ENCODE data around the gene TXNRD2. TPM values are rescaled to one million over a fixed set of nuclear protein-coding genes. Genes with fewer than 3 reads are reported as not detected.

Gene TXNRD2
- 10 to 100 TPM; 22.9 to 23.6 TPM for total RNA-seq

DNA sequence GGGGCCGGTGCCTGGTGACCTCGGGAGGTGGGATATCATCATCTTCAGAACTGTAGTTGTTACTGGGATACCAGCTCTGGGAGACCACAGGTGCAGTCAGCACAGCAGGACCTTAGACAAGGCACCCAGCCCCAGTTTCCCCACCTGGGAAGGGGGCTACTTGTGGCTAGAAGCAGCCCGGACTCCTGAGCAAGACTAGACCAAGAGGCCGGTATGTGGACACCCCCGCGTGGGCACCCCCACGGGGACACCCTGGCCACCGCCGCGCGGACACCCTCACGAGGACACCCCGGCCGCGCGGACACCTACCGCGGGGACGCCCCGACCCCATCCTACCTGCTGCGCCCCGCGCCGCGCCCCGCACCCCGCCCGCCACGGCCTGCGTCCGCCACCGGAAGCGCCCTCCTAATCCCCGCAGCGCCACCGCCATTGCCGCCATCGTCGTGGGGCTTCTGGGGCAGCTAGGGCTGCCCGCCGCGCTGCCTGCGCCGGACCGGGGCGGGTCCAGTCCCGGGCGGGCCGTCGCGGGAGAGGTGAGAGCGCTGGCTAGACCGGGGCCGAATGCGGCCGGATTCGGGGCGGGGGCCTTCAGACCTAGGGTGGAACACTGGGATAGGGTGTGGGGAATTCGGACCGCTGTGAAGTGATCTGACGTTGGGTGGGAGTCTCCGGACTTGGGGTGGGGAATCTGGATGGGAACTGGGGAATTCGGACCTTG lies at the start of gene TXNRD2, which contains the start of gene COMT:
TSS of gene TXNRD2 (minus strand) at position 454 of the 718 bp plus-strand sequence. CDS start at position 439, 15 bp downstream.
TSS of gene COMT (plus strand) at position 408 of the 718 bp plus-strand sequence. CDS start 20,755 bp downstream, outside the sequence.
- H3K27ac Mint-ChIP-seq, result peak within 1 kb of the TSS; percentile 93
- H3K4me3 Mint-ChIP-seq, result peak within 1 kb of the TSS; percentile 96
- peak; percentile 77 for DNase-seq
- H3K27me3 Mint-ChIP-seq (ENCODE audit: low read depth), result no peaks in the 10 kb centered on the region
- intact Hi-C loops (cut with micrococcal nuclease), result loop anchor here (1.0 to 2.0 kb wide), 3 partner anchors 50 to 511 kb away; partner anchors contain the start of genes GNB1L, HIRA and RTL10
- H3K4me1 Mint-ChIP-seq (ENCODE audit: low read depth), result peaks cover 29% of the 10 kb centered on the region
- peaks cover 20% of the 10 kb centered on the region for H3K36me3 Mint-ChIP-seq (ENCODE audit: low read depth)
- peaks cover 5% of the 10 kb centered on the region for H3K9me3 Mint-ChIP-seq
- CTCF ChIA-PET, result interaction anchor here (1.2 to 1.6 kb wide), 3 partner anchors 11 to 211 kb away, joined by 3 to 5 read pairs (median 4); no protein-coding TSS in a partner anchor

DNA sequence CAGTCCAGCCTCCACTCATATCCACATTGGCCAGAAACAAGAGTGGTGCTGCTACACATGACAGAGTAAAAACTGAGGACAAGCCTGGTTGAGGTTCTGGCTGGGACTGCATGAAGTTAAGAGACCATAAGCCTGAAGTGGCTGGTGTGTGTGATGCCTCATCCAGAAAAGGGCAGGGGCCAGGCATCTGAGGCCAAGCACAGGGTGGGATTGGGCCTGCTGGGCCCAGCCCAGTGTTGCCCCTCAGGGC lies 49.7 kb upstream of the TXNRD2 start:
- intact Hi-C loops (cut with micrococcal nuclease), result no loop called here
- Mint-ChIP-seq H3K4me1 (ENCODE audit: low read depth) (no peaks in the 10 kb centered on the region), H3K36me3 (ENCODE audit: low read depth) (no peaks in the 10 kb centered on the region), H3K27ac (no peak overlapping the region), H3K9me3 (no peaks in the 10 kb centered on the region), H3K4me3 (no peak overlapping the region), H3K27me3 (ENCODE audit: low read depth) (no peaks in the 10 kb centered on the region)
- CTCF ChIA-PET, result no interaction called here
- DNase-seq, result no peak

DNA sequence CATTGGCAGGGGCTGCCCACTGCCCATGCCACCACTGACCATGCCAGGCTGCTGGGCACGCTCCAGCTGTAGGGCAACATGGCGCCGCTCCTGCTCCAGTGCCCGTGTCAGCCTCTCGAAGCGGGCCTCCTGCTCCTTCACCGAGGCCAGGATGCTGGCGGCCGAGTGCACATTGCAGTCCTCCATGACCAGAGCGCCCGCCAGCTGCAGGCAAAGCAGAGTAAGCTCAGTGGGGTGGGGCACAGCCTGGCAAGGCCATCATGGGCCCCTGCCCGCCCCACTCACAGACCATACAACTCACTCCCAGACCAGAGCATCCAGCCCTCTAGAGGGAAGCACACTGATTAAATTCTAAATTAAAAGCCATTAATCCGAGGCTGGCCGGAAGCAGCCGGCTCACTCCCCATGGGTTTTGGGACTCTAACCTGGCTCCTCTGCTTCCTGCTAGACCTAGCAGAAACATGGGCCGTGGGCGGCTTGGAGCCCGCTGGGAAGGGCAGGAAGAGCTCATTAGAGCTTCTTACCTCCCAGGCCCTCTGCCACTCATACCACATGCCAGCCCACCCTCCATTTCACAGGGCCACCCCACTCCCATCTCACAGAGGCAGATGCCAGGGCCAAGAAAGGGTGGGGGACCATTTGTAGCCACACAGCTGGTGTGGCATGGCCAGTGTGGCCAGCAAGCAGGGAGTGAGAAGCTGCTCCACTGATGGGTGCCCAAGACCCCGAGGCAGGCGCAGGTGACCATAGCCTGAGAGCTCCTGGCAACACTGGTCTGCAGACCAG lies 49.2 kb upstream of the TXNRD2 start:
- CTCF ChIA-PET, result no interaction called here
- intact Hi-C loops (cut with micrococcal nuclease), result no loop called here
- Mint-ChIP-seq H3K4me1 (ENCODE audit: low read depth) (no peaks in the 10 kb centered on the region), H3K36me3 (ENCODE audit: low read depth) (no peaks in the 10 kb centered on the region), H3K27me3 (ENCODE audit: low read depth) (no peaks in the 10 kb centered on the region), H3K4me3 (no peak overlapping the region), H3K9me3 (no peaks in the 10 kb centered on the region), H3K27ac (no peak overlapping the region)
- no peak for DNase-seq

DNA sequence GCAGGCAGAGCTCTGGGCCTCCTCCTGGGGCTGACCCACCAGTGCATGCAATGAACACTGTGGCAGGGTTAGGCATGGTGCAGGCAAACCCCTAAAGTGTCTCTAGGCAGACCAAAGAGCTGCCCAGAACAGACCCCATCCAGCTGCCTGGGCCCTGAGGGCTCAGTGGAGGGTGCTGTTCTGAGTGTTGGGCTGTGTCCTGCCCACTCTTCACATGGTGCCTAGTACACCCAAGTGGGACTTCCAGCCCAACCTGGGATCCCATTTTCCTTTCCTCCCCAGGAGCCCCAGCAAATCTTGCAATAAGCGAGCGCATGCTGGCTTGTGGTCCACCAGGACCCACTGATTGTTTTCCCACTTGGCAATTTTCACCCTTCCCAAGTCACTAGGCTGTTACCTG lies 48.6 kb upstream of the TXNRD2 start:
- Mint-ChIP-seq H3K4me3 (no peak overlapping the region), H3K36me3 (ENCODE audit: low read depth) (no peaks in the 10 kb centered on the region), H3K4me1 (ENCODE audit: low read depth) (no peaks in the 10 kb centered on the region), H3K27me3 (ENCODE audit: low read depth) (no peaks in the 10 kb centered on the region), H3K9me3 (no peaks in the 10 kb centered on the region), H3K27ac (no peak overlapping the region)
- CTCF ChIA-PET, result no interaction called here
- intact Hi-C loops (cut with micrococcal nuclease), result no loop called here
- no peak for DNase-seq

DNA sequence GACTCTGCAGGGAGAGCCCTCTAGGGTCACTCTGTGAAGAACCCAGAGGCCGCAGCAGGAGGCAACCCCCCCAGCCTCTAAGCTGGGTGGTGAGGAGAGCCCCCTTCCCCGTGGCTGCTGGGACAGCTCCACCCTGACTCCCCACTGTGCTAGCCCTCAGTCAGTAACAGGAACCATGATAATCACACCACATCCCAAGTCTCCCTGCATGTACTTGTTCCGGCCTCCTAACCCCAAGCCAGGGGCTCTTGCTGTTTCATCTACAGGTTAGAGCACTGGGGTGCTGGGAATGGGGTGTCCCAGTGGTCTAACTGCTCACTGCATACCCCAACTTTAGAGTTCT lies 48.1 kb upstream of the TXNRD2 start:
- no peak overlapping the region for H3K4me3 Mint-ChIP-seq
- no peaks in the 10 kb centered on the region for H3K9me3 Mint-ChIP-seq
- no peaks in the 10 kb centered on the region for H3K4me1 Mint-ChIP-seq (ENCODE audit: low read depth)
- no peaks in the 10 kb centered on the region for H3K27me3 Mint-ChIP-seq (ENCODE audit: low read depth)
- CTCF ChIA-PET, result no interaction called here
- no peak overlapping the region for H3K27ac Mint-ChIP-seq
- no peaks in the 10 kb centered on the region for H3K36me3 Mint-ChIP-seq (ENCODE audit: low read depth)
- intact Hi-C loops (cut with micrococcal nuclease), result no loop called here
- DNase-seq, result no peak

DNA sequence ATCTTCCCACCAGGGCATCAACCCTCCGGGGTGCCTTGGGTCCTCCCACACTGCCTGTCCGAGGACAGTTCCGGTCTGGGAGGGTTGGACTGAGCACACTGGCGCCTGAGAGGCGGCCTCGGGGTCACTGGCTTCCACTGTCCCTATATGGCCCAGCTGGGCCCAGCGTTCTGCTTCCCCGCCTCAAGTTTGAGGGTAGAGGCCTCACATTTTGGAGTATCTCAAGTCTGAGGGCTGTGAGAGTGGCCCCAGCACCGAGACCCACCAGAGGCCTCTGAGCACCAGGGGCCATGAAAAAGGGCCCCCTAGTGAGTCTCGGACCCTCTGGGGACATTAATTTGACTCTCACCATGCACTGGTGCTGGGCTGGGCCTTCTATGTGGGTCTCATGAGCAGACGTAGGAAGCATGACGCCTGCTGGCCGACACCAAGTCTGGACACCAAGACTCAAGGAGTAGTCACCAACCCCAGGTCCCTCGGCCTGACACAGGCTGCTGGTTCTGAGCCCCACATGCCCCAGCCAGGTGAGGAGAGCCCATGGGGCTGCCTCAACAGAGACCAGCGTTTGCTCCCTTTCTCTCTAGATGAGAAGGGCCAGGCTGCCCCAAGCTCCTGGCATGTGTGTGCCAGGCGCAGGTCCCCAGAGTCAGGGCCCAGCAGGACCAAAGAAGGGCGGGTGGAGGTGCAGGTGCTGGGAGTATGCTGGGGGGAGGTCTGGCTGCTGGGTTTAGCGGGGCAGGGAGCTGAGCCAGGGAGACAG lies 47.5 kb upstream of the TXNRD2 start:
- Mint-ChIP-seq H3K4me1 (ENCODE audit: low read depth) (no peaks in the 10 kb centered on the region), H3K36me3 (ENCODE audit: low read depth) (no peaks in the 10 kb centered on the region), H3K4me3 (no peak overlapping the region), H3K27me3 (ENCODE audit: low read depth) (no peaks in the 10 kb centered on the region), H3K27ac (no peak overlapping the region), H3K9me3 (no peaks in the 10 kb centered on the region)
- CTCF ChIA-PET, result no interaction called here
- intact Hi-C loops (cut with micrococcal nuclease), result no loop called here
- DNase-seq, result no peak

DNA sequence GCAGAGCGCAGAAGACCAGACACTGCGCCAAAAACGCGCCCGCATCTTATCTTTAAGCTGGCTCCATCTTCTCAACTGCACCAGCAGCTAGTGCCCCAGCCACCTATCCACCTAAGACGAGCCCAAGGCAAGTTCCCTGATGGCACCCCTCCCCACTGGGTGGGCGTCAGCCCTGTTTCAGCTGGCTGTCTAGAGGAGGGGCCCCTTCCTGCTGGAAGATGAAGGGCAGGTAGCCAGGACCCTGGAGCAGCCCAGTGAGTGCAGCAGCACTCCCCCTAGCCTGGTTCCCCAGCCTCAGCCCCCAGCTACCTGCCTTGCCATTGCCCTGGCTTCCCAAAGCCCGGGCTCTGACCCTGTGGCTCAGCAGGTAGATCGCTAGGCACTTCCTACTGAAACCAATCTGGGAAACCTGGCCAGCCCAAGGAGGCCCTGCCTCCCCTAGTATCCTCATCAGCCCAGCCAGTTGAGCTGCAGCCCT lies 46.8 kb upstream of the TXNRD2 start:
- Mint-ChIP-seq H3K4me3 (peak overlapping the region; percentile 5), H3K9me3 (no peaks in the 10 kb centered on the region), H3K4me1 (ENCODE audit: low read depth) (no peaks in the 10 kb centered on the region), H3K36me3 (ENCODE audit: low read depth) (no peaks in the 10 kb centered on the region), H3K27ac (no peak overlapping the region), H3K27me3 (ENCODE audit: low read depth) (no peaks in the 10 kb centered on the region)
- DNase-seq, result no peak
- intact Hi-C loops (cut with micrococcal nuclease), result no loop called here
- CTCF ChIA-PET, result no interaction called here

DNA sequence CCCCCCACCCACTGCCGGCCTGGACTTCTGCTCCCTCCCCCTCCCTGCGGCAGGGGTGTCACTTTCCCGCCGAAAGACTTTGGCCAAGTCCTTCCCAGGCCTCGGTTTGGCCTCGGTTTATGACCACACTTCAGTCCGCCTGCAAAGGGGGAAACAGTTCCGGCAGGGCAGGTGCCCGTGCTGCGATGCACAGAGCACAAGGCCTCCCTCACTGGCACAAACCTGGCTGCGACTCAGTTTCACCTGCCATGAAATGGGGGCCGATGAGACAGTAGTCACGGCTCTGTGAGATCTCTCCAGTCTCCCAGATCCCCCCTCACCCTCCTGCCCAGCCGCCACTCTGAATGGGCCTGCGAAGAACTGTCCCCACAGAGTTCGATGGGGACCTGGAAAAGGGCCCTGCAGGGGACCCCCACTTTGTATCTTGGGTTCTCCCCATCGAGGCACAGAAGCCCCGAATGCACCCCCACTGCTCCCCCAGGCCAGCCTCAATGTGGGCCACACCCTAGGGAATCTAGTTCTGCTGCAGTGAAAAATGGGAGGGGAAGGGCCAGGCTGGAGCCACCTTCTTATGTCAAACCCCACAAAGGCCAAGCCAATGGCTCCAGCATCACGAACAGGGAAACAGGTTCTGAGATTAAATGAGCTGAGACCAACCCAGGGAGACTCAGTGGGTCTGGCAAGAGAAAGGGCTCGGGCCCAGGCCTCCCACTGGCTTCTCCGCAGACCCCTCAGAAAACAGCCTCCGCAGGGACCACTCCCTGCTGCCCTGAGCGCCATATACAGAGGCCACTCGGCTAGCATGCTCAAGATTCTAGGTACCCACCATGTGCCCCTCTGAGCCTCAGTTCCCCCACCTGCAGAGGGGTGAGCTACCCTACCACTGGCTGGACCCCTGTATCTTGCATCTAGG lies 46.0 kb upstream of the TXNRD2 start:
- intact Hi-C loops (cut with micrococcal nuclease), result no loop called here
- Mint-ChIP-seq H3K4me1 (ENCODE audit: low read depth) (no peaks in the 10 kb centered on the region), H3K9me3 (no peaks in the 10 kb centered on the region), H3K27me3 (ENCODE audit: low read depth) (no peaks in the 10 kb centered on the region), H3K27ac (no peak overlapping the region), H3K4me3 (peak overlapping the region; percentile 36), H3K36me3 (ENCODE audit: low read depth) (no peaks in the 10 kb centered on the region)
- CTCF ChIA-PET, result no interaction called here
- no peak for DNase-seq

DNA sequence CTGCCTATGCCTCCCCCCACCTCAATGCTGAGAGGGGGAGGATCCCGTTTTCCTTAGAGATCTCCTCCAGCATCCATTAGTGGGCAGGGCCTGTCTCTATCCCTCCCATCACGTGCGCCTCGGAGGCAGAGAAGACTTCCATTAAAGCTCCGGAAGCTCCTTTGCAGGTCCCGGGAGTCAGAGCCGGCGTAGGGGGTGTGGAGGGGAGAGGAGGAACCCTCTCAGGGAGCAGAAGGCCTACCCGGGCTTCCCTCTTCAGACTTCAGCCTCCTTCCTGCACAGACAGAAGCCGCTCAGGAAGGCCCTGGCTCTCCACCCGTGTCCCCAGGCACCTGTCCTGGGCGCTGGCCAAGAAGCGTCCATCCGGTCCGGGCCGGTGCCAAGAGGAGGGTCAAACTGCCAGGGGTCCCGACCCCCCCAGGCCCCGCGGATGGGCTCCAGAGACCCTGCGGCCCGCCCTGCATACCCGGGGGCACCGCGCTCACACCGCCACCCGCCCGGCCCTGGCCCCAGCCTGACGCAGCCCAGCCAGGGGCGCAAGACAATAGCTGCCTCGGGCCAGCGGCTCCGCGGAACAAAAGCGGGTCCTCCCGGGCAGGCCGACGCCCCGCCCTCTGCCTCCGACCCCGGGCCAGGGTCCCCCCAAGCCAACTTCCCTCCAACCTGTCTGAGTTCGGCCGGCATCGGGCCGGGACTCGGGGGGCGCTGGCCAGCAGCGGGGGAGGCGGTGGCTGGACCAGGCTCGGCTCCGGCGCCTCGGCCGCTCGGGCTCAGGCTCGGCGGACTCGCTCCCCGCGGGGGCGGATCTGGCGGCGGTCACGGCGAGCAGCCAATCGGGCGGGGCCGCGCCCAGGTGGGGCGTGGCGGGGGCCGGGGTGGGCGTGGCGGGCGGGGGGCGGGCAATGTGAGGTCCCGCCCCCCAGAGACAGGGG lies 45.1 kb upstream of the TXNRD2 start:
- Mint-ChIP-seq H3K4me1 (ENCODE audit: low read depth) (no peaks in the 10 kb centered on the region), H3K9me3 (no peaks in the 10 kb centered on the region), H3K27ac (no peak overlapping the region), H3K4me3 (peak overlapping the region; percentile 39), H3K36me3 (ENCODE audit: low read depth) (no peaks in the 10 kb centered on the region), H3K27me3 (ENCODE audit: low read depth) (no peaks in the 10 kb centered on the region)
- CTCF ChIA-PET, result interaction anchor here (1.1 kb wide), 1 partner anchor 143 kb away, joined by 4 read pairs; no protein-coding TSS in a partner anchor
- intact Hi-C loops (cut with micrococcal nuclease), result no loop called here
- DNase-seq, result peak; percentile 64

DNA sequence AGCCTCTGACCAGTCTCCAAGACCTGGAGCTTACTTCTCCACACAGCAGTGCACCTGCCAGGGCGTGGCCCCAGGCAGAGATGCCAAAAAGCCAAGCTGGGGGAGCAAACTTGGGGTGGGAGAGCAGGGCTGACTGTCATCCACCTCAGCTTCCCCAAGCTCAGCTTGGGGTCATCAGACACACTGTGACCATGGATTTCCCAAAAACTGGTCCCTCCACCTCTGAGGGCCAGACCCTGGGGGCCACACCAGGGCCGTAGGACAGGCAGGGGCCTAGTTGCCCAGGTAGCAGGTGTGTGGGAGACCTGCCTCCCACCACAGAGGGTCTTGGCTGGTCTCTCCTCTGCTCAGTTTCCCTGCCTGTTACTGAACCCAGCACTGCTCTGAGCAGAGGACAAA lies 44.4 kb upstream of the TXNRD2 start:
- Mint-ChIP-seq H3K27ac (no peak overlapping the region), H3K9me3 (no peaks in the 10 kb centered on the region), H3K4me3 (peak overlapping the region; percentile 39), H3K27me3 (ENCODE audit: low read depth) (no peaks in the 10 kb centered on the region), H3K36me3 (ENCODE audit: low read depth) (no peaks in the 10 kb centered on the region), H3K4me1 (ENCODE audit: low read depth) (no peaks in the 10 kb centered on the region)
- no peak for DNase-seq
- intact Hi-C loops (cut with micrococcal nuclease), result no loop called here
- CTCF ChIA-PET, result interaction anchor here (1.1 kb wide), 1 partner anchor 143 kb away, joined by 4 read pairs; no protein-coding TSS in a partner anchor
